ENCODE results near the gene CST7.
"Not testable (repeated sequence)": the region's sequence is repeated elsewhere in the genome, so short reads cannot be mapped to it uniquely, and the experiment has no call there.

The CST7 gene

GRCh38 chr20:24917056-24917455 is 32.0 kb upstream of the CST7 start:
- Mint-ChIP-seq H3K4me3 (no peak overlapping the region), H3K36me3 (peaks cover 0 to 7% of the 10 kb centered on the region in 2 donors), H3K4me1 (peaks cover 8 to 13% of the 10 kb centered on the region in 2 donors), H3K27me3 (peaks cover 32 to 44% of the 10 kb centered on the region in 2 donors), H3K9me3 (peaks cover 5% of the 10 kb centered on the region in 2 donors), H3K27ac (no peak overlapping the region)
- DNase-seq (no peak), ATAC-seq (replicated peaks) (no peak)

GRCh38 chr20:24917797-24918578 is 31.1 kb upstream of the CST7 start:
- DNase-seq = peak; percentile 23
- no peak overlapping the region for H3K4me3 Mint-ChIP-seq

GRCh38 chr20:24918579-24919566 is 30.2 kb upstream of the CST7 start:
- peaks cover 8 to 13% of the 10 kb centered on the region in 2 donors for H3K4me1 Mint-ChIP-seq
- no peak overlapping the region for H3K4me3 Mint-ChIP-seq
- peaks cover 0 to 11% of the 10 kb centered on the region in 2 donors for H3K36me3 Mint-ChIP-seq
- DNase-seq (no peak), ATAC-seq (replicated peaks) (no peak)
- H3K27me3 Mint-ChIP-seq = peaks cover 24 to 44% of the 10 kb centered on the region in 2 donors
- peaks cover 5% of the 10 kb centered on the region in 2 donors for H3K9me3 Mint-ChIP-seq
- H3K27ac Mint-ChIP-seq = no peak overlapping the region

More at GRCh38 chr20:24917797-24918578, 31.1 kb upstream of the CST7 start:
- peak; percentile 82 to 84 for ATAC-seq (replicated peaks)
- H3K27ac Mint-ChIP-seq = no peak overlapping the region
- H3K36me3 Mint-ChIP-seq = peaks cover 0 to 10% of the 10 kb centered on the region in 2 donors
- H3K27me3 Mint-ChIP-seq = peaks cover 29 to 44% of the 10 kb centered on the region in 2 donors
- peaks cover 5% of the 10 kb centered on the region in 2 donors for H3K9me3 Mint-ChIP-seq
- H3K4me1 Mint-ChIP-seq = peaks cover 8 to 13% of the 10 kb centered on the region in 2 donors

GRCh38 chr20:24919665-24920064 is 29.4 kb upstream of the CST7 start:
- Mint-ChIP-seq H3K4me1 (peaks cover 8 to 13% of the 10 kb centered on the region in 2 donors), H3K36me3 (peaks cover 0 to 11% of the 10 kb centered on the region in 2 donors), H3K27me3 (peaks cover 24 to 44% of the 10 kb centered on the region in 2 donors)
- not testable (repeated sequence) for H3K4me3 Mint-ChIP-seq; H3K27ac Mint-ChIP-seq; ATAC-seq (replicated peaks); H3K9me3 Mint-ChIP-seq; DNase-seq

- Mint-ChIP-seq H3K36me3 (peaks cover 0 to 11% of the 10 kb centered on the region in 2 donors), H3K27me3 (peaks cover 24 to 44% of the 10 kb centered on the region in 2 donors), H3K4me1 (peaks cover 8 to 13% of the 10 kb centered on the region in 2 donors)
- not testable (repeated sequence) for H3K27ac Mint-ChIP-seq; H3K9me3 Mint-ChIP-seq; ATAC-seq (replicated peaks); DNase-seq; H3K4me3 Mint-ChIP-seq
Measured at GRCh38 chr20:24920706-24921105, 28.4 kb upstream of the CST7 start.

- ATAC-seq (replicated peaks); DNase-seq; H3K27ac Mint-ChIP-seq; H3K4me3 Mint-ChIP-seq; H3K9me3 Mint-ChIP-seq; H3K36me3 Mint-ChIP-seq; H3K27me3 Mint-ChIP-seq: not testable (repeated sequence)
- H3K4me1 Mint-ChIP-seq = peaks cover 5 to 20% of the 10 kb centered on the region in 2 donors
Measured at GRCh38 chr20:24929259-24929658, 19.8 kb upstream of the CST7 start.

- not testable (repeated sequence) for DNase-seq; H3K36me3 Mint-ChIP-seq; H3K4me3 Mint-ChIP-seq; H3K9me3 Mint-ChIP-seq; ATAC-seq (replicated peaks); H3K27ac Mint-ChIP-seq; H3K27me3 Mint-ChIP-seq
- H3K4me1 Mint-ChIP-seq = peaks cover 5 to 20% of the 10 kb centered on the region in 2 donors
Measured at GRCh38 chr20:24929867-24930723, 19.0 kb upstream of the CST7 start.

- not testable (repeated sequence) for DNase-seq; H3K36me3 Mint-ChIP-seq; H3K27me3 Mint-ChIP-seq; H3K27ac Mint-ChIP-seq; ATAC-seq (replicated peaks); H3K4me3 Mint-ChIP-seq; H3K9me3 Mint-ChIP-seq
- H3K4me1 Mint-ChIP-seq = peaks cover 5 to 20% of the 10 kb centered on the region in 2 donors
Measured at GRCh38 chr20:24930724-24931688, 18.1 kb upstream of the CST7 start.

- not testable (repeated sequence) for H3K27ac Mint-ChIP-seq; H3K9me3 Mint-ChIP-seq; H3K36me3 Mint-ChIP-seq; H3K4me3 Mint-ChIP-seq; ATAC-seq (replicated peaks); DNase-seq; H3K27me3 Mint-ChIP-seq
- peaks cover 5 to 20% of the 10 kb centered on the region in 2 donors for H3K4me1 Mint-ChIP-seq
Measured at GRCh38 chr20:24931893-24932292, 17.2 kb upstream of the CST7 start.

GRCh38 chr20:24933266-24933908 is 15.7 kb upstream of the CST7 start:
- Mint-ChIP-seq H3K4me1 (peaks cover 6 to 25% of the 10 kb centered on the region in 2 donors), H3K27me3 (peaks cover 0 to 4% of the 10 kb centered on the region in 2 donors), H3K9me3 (peaks cover 0 to 2% of the 10 kb centered on the region in 2 donors), H3K36me3 (peaks cover 0 to 6% of the 10 kb centered on the region in 2 donors), H3K27ac (no peak overlapping the region), H3K4me3 (no peak overlapping the region)
- DNase-seq (no peak), ATAC-seq (replicated peaks) (no peak)

GRCh38 chr20:24934101-24934661 is 14.9 kb upstream of the CST7 start:
- H3K4me1 Mint-ChIP-seq = peaks cover 6 to 25% of the 10 kb centered on the region in 2 donors
- peaks cover 0 to 2% of the 10 kb centered on the region in 2 donors for H3K9me3 Mint-ChIP-seq
- no peak for DNase-seq
- H3K27me3 Mint-ChIP-seq = peaks cover 0 to 4% of the 10 kb centered on the region in 2 donors
- no peak overlapping the region for H3K27ac Mint-ChIP-seq
- no peak for ATAC-seq (replicated peaks)
- H3K4me3 Mint-ChIP-seq = no peak overlapping the region
- peaks cover 0 to 6% of the 10 kb centered on the region in 2 donors for H3K36me3 Mint-ChIP-seq

GRCh38 chr20:24934716-24935115 is 14.4 kb upstream of the CST7 start:
- H3K4me1 Mint-ChIP-seq = peaks cover 6 to 25% of the 10 kb centered on the region in 2 donors
- H3K36me3 Mint-ChIP-seq = peaks cover 0 to 6% of the 10 kb centered on the region in 2 donors
- no peak overlapping the region for H3K27ac Mint-ChIP-seq
- peaks cover 0 to 2% of the 10 kb centered on the region in 2 donors for H3K9me3 Mint-ChIP-seq
- H3K4me3 Mint-ChIP-seq = no peak overlapping the region
- peaks cover 0 to 4% of the 10 kb centered on the region in 2 donors for H3K27me3 Mint-ChIP-seq
- ATAC-seq (replicated peaks) (no peak), DNase-seq (no peak)

Measured in stimulated activated naive B cell treated with anti-CD40 and anti-IgM and Interleukin-4, amounts not matched to agents 10 μg/mL and 1 μg/mL and 100 μg/mL, for 72 hours (primary cell).